LNCAP (cell line): Measurements from ENCODE around the gene THAP10.

Experiments
- TF ChIP-seq, protein P1 (sequence below): fragments of 450-650 bp; IDR thresholded peaks from 2 replicates; pipeline ENCODE4 v1.5.1; 2017; ENCODE audit warnings: mild to moderate bottlenecking

The THAP10 gene

DNA sequence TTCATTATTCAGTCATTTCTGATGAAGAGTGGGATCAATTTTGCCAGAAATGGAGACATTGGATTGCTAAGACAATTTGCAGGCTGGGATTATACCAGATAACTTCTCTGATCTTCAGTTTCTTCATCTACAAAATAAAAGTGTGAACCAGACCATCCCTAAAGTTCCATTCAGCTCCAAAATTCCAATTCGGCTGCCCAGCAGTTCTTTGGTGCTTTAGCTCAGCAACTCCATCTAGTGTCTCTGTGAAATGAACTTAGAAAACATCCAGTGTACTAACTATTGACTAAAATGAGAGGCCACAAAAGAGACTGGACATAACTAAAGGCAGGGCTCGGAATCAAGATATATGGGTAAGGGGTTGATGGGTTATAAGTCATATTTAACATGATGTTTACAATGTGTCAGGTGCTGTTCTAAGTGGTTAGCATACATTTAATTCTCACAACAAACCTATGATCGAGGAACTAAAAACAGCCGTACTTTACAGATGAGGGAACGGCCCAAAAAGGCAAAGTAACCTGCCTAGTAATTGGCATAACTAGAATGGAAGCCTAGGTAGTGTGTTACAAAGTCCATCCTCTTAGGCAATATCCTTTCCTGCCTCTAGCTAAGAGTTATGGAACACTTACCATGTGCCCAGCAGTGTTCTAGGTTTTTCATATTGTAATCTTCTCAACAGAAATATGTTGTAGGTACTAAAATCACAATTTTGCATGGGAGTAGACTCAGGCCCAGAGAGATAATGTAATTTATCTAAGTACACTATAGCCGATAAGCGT is 17.0 kb downstream of the THAP10 start:
- TF ChIP-seq, protein P1, sequence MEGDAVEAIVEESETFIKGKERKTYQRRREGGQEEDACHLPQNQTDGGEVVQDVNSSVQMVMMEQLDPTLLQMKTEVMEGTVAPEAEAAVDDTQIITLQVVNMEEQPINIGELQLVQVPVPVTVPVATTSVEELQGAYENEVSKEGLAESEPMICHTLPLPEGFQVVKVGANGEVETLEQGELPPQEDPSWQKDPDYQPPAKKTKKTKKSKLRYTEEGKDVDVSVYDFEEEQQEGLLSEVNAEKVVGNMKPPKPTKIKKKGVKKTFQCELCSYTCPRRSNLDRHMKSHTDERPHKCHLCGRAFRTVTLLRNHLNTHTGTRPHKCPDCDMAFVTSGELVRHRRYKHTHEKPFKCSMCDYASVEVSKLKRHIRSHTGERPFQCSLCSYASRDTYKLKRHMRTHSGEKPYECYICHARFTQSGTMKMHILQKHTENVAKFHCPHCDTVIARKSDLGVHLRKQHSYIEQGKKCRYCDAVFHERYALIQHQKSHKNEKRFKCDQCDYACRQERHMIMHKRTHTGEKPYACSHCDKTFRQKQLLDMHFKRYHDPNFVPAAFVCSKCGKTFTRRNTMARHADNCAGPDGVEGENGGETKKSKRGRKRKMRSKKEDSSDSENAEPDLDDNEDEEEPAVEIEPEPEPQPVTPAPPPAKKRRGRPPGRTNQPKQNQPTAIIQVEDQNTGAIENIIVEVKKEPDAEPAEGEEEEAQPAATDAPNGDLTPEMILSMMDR = peak; percentile 67

DNA sequence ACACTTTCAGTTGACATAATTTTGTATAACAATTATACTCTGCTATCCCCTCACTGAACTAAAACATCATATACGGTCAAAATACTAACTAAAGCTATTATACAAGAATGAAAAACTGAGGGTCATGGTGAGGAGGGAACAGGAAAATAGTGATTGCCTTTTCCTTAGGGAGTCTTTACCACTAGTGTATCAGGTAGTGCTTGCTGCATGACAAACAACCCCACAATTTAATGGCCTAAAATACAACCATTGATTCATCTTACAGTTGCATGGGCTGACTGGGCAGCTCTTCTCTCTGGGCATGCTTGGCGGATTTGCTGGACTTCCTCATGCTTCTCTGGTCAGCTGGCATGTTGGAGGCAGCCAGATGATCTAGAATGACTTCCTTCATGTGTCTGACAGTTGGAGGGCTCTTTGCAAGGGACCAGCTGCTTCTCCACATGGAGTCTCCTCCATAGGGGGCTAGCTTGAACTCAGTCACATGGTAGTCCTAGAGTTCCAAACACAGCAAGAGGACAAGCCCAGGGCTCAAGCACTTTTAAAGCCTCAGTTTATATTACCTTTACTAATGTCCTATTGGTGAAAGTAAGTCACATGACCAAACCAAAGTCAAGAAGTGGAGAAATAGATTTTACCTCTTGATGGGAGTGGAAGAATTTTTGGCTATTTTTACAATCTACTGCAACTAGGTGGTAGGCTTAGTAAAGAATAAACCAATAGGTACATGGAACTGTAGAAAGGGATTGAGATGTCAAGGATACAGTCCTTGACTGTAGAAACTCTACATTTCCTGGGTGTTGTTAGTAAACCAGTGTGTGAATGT is 18.8 kb downstream of the THAP10 start:
- TF ChIP-seq, protein P1 = no peak

DNA sequence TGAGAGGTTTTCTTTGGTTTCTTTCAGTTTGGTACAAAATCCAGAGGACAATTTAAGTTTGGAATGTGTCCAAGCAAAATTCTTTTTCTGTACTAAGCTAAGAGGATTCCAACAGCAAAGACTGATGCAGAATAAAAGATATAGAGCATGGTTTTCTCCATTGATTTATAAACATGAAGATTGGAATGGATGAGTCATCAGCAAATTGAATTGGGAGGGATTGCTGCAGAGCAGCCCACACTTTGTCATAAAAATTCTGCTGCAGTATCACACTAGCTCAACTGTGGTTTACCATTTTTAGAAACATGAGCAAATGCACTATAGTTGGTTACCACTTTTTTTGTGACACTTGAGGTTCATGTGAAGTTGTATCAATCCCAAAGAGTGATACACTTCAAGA is 22.2 kb downstream of the THAP10 start:
- TF ChIP-seq, protein P1 = no peak

- TF ChIP-seq, protein P1 = no peak
These were observed 22.9 kb downstream of the THAP10 start for GRCh38 chr15:70869346-70869745.

- TF ChIP-seq, protein P1 = no peak
These were observed 24.2 kb downstream of the THAP10 start for GRCh38 chr15:70867911-70868467.

DNA sequence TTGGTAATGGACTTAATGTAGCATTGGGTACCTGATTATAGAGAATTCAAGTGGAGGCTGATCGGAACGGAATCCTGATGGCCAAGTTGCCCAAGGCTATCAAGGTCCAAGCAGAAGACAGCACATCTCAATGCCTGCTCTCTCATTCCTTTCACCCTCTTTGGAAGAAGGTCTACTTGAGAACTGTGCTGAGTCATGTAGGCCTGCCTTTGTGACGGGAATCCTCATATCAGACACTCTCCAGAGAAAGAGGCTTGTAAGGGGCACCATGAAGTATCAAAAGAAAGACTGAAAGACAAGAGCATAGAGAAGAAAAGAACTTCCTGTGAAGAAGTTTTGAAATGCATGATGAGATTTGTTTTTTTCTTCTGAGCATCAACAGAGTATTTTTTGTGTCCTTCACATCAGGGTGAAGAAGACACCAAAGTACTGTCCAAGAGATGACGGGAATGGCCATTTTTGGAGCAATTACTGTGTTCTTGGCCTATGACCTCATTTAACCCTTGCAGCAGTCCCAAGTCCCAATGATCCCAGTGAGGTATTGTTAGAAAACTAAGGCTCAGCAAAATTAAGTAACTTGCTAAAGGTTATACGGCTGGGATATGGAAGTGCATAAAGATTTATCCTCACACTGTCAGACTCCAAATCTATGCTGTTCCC is 25.1 kb downstream of the THAP10 start:
- TF ChIP-seq, protein P1 = no peak

DNA sequence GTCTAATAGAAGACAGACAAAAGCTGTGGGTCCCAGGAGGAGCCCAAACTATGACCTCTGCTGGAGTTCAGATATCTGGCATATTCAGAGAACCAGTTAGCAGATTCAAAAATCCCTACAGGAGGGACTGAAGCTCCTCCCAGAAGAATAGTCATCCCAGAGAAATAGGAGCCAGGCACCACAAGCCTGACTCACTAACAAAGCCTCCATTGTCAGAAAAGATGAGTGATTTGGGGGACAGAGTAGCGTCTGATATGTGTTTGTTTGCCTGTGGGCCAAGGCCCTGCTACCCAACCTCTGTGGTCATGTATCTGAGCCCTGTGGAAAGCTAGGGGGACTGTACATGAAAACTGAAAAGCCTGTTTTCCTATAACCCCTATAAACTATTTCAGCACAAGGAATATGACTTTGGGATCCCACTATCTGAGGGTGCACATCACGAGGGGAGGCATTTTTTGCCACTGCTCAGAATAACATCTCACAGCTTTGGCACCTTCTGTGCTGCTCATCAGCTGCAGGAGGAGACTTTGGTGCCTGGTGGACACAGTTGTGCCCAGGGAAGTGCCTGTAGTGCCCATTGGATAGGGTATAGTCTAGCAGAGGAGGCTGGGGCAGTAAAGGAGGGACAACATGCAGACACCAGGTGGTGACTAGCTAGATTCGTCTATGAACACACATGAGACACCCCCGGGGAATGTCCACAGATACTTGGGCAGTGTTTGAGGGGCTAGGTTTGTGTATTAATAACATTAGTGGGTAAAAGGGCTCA is 28.6 kb downstream of the THAP10 start:
- TF ChIP-seq, protein P1 = no peak
